Measurements from ENCODE around the gene ISM1. TPM values are rescaled to one million over a fixed set of nuclear protein-coding genes. Genes with fewer than 3 reads are reported as not detected.

ISM1 gene
- total and polyA plus RNA-seq, 10 donors, result 0.46 to 19.5 (median 10.6) TPM

- Histone ChIP-seq H3K4me3 (no peak overlapping the region), H3K4me1 (peaks cover 0 to 23% (median 6%) of the 10 kb centered on the region in 6 donors), H3K27me3 (replicated peaks in 1 of 7) (no peaks in the 10 kb centered on the region), H3K9me3 (no peaks in the 10 kb centered on the region), H3K27ac (no peak overlapping the region), H3K36me3 (no peaks in the 10 kb centered on the region)
- intact Hi-C loops (cut with DNase I; ENCODE audit: low total_unique reads), result no loop called here
- no peak for TF ChIP-seq CTCF (IDR thresholded peaks at IDR 0.05 in 8 of 11, conservative IDR thresholded peaks at IDR 0.05 in 3 of 11)
- TF ChIP-seq POLR2AphosphoS5 (IDR thresholded peaks at IDR 0.05), result no peak
- no peak for TF ChIP-seq POLR2A (IDR thresholded peaks at IDR 0.05)
- no peak for DNase-seq
- 87 to 94% (median 90%) methylated on average over 6 of the region's 6 CpGs for WGBS, 5 donors
These were observed 29.2 kb downstream of the ISM1 start for GRCh38 chr20:13250251-13250650.

GRCh38 chr20:13251106-13251903 lies 30.2 kb downstream of the ISM1 start:
- intact Hi-C loops (cut with DNase I; ENCODE audit: low total_unique reads), result no loop called here
- H3K27ac ChIP-seq, result no peak overlapping the region
- peaks cover 0 to 23% (median 6%) of the 10 kb centered on the region in 6 donors for H3K4me1 ChIP-seq
- no peaks in the 10 kb centered on the region for H3K36me3 ChIP-seq
- TF ChIP-seq POLR2A (IDR thresholded peaks at IDR 0.05) (no peak), POLR2AphosphoS5 (IDR thresholded peaks at IDR 0.05) (no peak), CTCF (IDR thresholded peaks at IDR 0.05 in 8 of 11, conservative IDR thresholded peaks at IDR 0.05 in 3 of 11) (no peak)
- H3K27me3 ChIP-seq (replicated peaks in 1 of 7), result no peaks in the 10 kb centered on the region
- no peaks in the 10 kb centered on the region for H3K9me3 ChIP-seq
- no peak for DNase-seq
- WGBS, 5 donors, result 87 to 93% (median 92%) methylated on average over 8 of the region's 8 CpGs
- H3K4me3 ChIP-seq, result no peak overlapping the region

- Histone ChIP-seq H3K4me3 (no peak overlapping the region), H3K9me3 (no peaks in the 10 kb centered on the region), H3K4me1 (peaks cover 0 to 17% (median 6%) of the 10 kb centered on the region in 6 donors), H3K27ac (no peak overlapping the region), H3K36me3 (no peaks in the 10 kb centered on the region), H3K27me3 (replicated peaks in 1 of 7) (no peaks in the 10 kb centered on the region)
- no peak for DNase-seq
- 62 to 89% (median 85%) methylated on average over 2 of the region's 2 CpGs for WGBS, 5 donors
- TF ChIP-seq POLR2A (IDR thresholded peaks at IDR 0.05) (no peak), POLR2AphosphoS5 (IDR thresholded peaks at IDR 0.05) (no peak), CTCF (IDR thresholded peaks at IDR 0.05 in 8 of 11, conservative IDR thresholded peaks at IDR 0.05 in 3 of 11) (no peak)
- intact Hi-C loops (cut with DNase I; ENCODE audit: low total_unique reads), result no loop called here
These were observed 30.8 kb downstream of the ISM1 start for GRCh38 chr20:13251904-13252297.

GRCh38 chr20:13255356-13255755 lies 34.3 kb downstream of the ISM1 start:
- intact Hi-C loops (cut with DNase I; ENCODE audit: low total_unique reads), result no loop called here
- DNase-seq, result no peak

More at GRCh38 chr20:13255356-13255755, 34.3 kb downstream of the ISM1 start:
- Histone ChIP-seq H3K9me3 (no peaks in the 10 kb centered on the region), H3K27me3 (replicated peaks in 1 of 7) (no peaks in the 10 kb centered on the region), H3K36me3 (no peaks in the 10 kb centered on the region), H3K27ac (no peak overlapping the region), H3K4me1 (no peaks in the 10 kb centered on the region), H3K4me3 (no peak overlapping the region)
- no peak for TF ChIP-seq CTCF (IDR thresholded peaks at IDR 0.05 in 8 of 11, conservative IDR thresholded peaks at IDR 0.05 in 3 of 11)
- no peak for TF ChIP-seq POLR2AphosphoS5 (IDR thresholded peaks at IDR 0.05)
- no peak for TF ChIP-seq POLR2A (IDR thresholded peaks at IDR 0.05)
- WGBS, 5 donors, result 83 to 96% (median 89%) methylated on average over 1 of the region's 1 CpG
